ENCODE measurements around the gene RHBDF2.

RHBDF2 gene

GRCh38 chr17:76447931-76448652, 53.1 kb downstream of the RHBDF2 start:
- Histone ChIP-seq H3K9ac (ENCODE audit: low read depth, low read length) (no peak overlapping the region), H3K27me3 (ENCODE audit: control insufficient read depth, insufficient read depth, low read length) (no peaks in the 10 kb centered on the region), H3K4me1 (ENCODE audit: control insufficient read depth, insufficient read depth, low read length) (peaks cover 67% of the 10 kb centered on the region), H3K9me3 (ENCODE audit: control insufficient read depth, insufficient read depth, low read length) (no peaks in the 10 kb centered on the region), H3K27ac (ENCODE audit: low read depth, low read length) (no peak overlapping the region), H3K36me3 (ENCODE audit: control insufficient read depth, insufficient read depth, low read length) (no peaks in the 10 kb centered on the region), H3K4me3 (ENCODE audit: low read depth, low read length) (no peak overlapping the region)

DNA sequence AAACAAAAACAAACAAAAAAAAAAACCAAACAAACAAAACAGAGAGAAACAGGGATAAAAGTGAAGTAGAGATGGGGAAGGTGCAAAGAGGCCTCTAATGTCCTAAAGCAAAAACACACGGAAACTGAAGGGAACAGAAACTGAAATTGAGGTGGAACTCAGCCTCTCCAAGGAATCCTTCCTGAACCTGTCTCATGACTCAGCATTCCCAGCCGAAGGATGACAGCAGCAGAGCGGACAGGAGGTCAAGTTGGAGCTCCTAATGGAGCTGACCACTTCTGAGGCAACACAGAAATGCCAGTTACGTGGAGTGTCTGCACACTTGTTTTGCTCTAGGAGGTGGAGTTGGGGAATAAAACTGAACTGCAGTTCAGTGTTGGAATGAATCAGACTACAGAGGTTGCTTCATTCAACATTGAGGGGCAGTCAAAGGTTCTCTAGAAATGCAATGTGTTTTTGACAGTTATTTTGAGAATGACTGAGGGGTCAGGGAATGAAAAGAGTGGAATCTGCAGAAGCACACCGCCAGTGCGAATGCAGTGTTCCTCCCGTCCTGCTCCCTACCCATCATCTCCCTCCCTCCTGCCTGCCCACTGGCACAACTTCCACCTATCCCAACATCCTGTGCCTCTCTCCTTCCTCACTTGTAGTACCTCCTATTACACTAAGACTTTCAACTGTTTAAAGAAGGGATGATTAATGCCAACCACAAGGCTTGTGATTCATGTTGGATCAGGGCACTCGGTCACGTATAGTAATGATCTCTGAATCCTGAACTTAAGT, 54.6 kb downstream of the RHBDF2 start:
- H3K27me3 ChIP-seq (ENCODE audit: control insufficient read depth, insufficient read depth, low read length), result no peaks in the 10 kb centered on the region
- H3K27ac ChIP-seq (ENCODE audit: low read depth, low read length), result peak overlapping the region; percentile 84
- H3K36me3 ChIP-seq (ENCODE audit: control insufficient read depth, insufficient read depth, low read length), result no peaks in the 10 kb centered on the region
- peaks cover 76% of the 10 kb centered on the region for H3K4me1 ChIP-seq (ENCODE audit: control insufficient read depth, insufficient read depth, low read length)
- peak overlapping the region; percentile 17; the same call in 1 of the 2 replicates for H3K4me3 ChIP-seq (ENCODE audit: low read depth, low read length)
- no peaks in the 10 kb centered on the region for H3K9me3 ChIP-seq (ENCODE audit: control insufficient read depth, insufficient read depth, low read length)
- no peak overlapping the region for H3K9ac ChIP-seq (ENCODE audit: low read depth, low read length)

DNA sequence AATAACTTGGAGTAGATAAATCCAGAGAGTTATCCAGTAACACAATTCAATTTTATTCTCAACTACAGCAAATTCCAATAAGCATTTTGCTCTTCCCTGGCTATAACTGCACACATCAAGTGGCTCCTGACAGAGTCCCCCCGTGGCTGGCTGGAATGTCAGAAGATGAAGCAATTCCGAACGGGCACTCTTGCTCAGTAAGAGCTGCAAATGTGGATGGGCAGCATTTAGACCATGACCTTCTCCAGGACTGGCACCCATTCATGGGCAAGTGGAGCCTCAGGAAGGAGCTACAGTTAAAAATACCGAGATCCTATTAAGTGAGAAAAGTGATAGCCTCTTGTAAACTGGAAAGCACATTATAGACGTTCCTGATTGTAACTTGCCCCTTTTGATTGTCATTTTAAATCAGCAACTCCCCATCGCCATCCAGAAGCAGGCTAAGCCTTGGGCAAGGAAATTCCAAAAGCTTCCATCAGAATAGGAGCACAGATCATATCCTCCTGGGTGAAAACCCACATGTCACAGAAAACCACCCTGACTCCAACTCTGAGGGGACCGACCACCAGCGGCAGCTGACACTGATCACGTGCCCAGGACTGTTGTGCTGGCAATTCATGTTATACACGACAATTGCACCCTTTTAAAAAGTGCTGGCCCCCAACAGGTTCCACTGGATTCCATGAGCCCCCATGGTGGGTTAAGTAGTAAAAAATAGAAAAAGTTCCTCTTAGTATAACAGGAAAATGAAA, 55.4 kb downstream of the RHBDF2 start:
- H3K9me3 ChIP-seq (ENCODE audit: control insufficient read depth, insufficient read depth, low read length), result no peaks in the 10 kb centered on the region
- peak overlapping the region; percentile 84 for H3K27ac ChIP-seq (ENCODE audit: low read depth, low read length)
- no peaks in the 10 kb centered on the region for H3K27me3 ChIP-seq (ENCODE audit: control insufficient read depth, insufficient read depth, low read length)
- peak overlapping the region; percentile 24; the same call in 1 of the 2 replicates for H3K9ac ChIP-seq (ENCODE audit: low read depth, low read length)
- peak overlapping the region; percentile 23; the same call in 1 of the 2 replicates for H3K4me3 ChIP-seq (ENCODE audit: low read depth, low read length)
- no peaks in the 10 kb centered on the region for H3K36me3 ChIP-seq (ENCODE audit: control insufficient read depth, insufficient read depth, low read length)
- peaks cover 76% of the 10 kb centered on the region for H3K4me1 ChIP-seq (ENCODE audit: control insufficient read depth, insufficient read depth, low read length)

DNA sequence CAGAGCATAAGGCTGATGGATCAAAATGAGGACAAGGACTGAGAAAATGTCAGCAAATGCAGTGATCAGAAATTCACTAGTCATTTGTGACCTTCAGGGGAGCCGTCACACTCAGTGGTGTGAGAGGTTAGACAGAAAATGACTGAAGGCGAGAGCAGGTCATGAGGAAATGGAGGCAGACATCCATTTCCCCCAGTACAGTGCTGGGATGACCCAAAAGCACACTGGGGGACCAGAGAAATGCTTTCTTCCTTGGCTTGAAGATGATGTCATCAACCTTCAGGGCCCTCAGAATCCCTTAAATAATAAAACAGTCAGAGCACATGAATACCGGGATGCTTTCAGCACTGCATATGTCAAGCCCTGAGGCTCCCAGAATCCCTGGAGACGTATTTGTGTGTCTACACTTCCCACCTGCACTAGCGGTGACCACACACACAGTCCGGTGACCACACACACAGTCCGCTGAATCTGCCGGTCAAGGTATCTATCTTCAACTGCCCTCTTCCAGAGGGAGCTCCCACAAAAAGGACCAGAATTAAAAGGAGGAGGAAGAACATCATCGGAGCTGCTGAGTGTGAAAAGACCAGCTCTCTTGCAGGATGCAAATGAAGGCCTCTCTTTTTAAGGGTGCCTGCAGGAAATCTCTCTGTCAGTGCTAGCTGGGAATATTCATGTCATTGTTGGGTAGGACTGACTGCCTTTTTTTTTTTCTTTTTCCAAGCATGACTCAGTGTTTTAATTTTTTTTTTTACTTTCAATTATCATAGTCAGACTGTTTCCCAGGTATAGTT, 56.5 kb downstream of the RHBDF2 start:
- H3K27me3 ChIP-seq (ENCODE audit: control insufficient read depth, insufficient read depth, low read length), result no peaks in the 10 kb centered on the region
- H3K27ac ChIP-seq (ENCODE audit: low read depth, low read length), result peak overlapping the region; percentile 84
- peaks cover 76% of the 10 kb centered on the region for H3K4me1 ChIP-seq (ENCODE audit: control insufficient read depth, insufficient read depth, low read length)
- H3K9me3 ChIP-seq (ENCODE audit: control insufficient read depth, insufficient read depth, low read length), result no peaks in the 10 kb centered on the region
- peak overlapping the region; percentile 24; the same call in 1 of the 2 replicates for H3K9ac ChIP-seq (ENCODE audit: low read depth, low read length)
- no peaks in the 10 kb centered on the region for H3K36me3 ChIP-seq (ENCODE audit: control insufficient read depth, insufficient read depth, low read length)
- peak overlapping the region; percentile 9; the same call in 1 of the 2 replicates for H3K4me3 ChIP-seq (ENCODE audit: low read depth, low read length)

- Histone ChIP-seq H3K27me3 (ENCODE audit: control insufficient read depth, insufficient read depth, low read length) (no peaks in the 10 kb centered on the region), H3K9me3 (ENCODE audit: control insufficient read depth, insufficient read depth, low read length) (no peaks in the 10 kb centered on the region), H3K4me1 (ENCODE audit: control insufficient read depth, insufficient read depth, low read length) (peaks cover 77% of the 10 kb centered on the region), H3K27ac (ENCODE audit: low read depth, low read length) (no peak overlapping the region), H3K9ac (ENCODE audit: low read depth, low read length) (no peak overlapping the region), H3K4me3 (ENCODE audit: low read depth, low read length) (no peak overlapping the region), H3K36me3 (ENCODE audit: control insufficient read depth, insufficient read depth, low read length) (no peaks in the 10 kb centered on the region)
Measured at GRCh38 chr17:76442341-76443338, 58.6 kb downstream of the RHBDF2 start.

DNA sequence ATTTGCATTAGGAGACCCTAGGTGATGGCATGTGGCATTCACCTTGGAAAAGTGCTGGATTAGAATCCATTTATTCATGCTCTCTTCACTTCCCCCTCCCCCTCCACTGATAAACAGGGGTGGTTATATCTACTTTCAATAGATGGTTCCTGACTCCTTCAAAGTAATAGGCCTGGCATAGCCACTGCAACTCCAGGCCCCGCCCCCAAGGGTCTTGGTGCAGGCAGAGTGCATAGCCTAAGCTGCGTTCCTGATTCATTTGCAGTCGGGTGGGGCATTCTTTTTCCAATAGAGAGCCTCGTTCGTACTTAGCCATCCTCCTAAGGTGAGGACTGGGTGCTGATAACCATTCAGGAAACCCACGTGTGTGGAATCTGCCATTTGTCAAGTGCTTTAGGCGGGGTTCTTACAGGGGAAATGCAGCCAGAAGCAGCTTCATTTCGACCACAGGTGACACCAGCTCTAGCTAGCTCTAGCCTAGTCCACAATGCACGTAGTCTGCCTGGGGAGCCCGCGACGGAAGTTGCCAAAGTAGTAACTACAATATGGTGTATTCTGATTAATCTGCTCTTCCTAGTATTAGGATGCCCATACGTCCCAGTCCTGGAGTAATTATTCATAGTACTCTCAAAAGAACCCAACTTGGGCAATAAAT, 59.4 kb downstream of the RHBDF2 start:
- Histone ChIP-seq H3K9me3 (ENCODE audit: control insufficient read depth, insufficient read depth, low read length) (no peaks in the 10 kb centered on the region), H3K36me3 (ENCODE audit: control insufficient read depth, insufficient read depth, low read length) (no peaks in the 10 kb centered on the region), H3K9ac (ENCODE audit: low read depth, low read length) (no peak overlapping the region), H3K4me1 (ENCODE audit: control insufficient read depth, insufficient read depth, low read length) (peaks cover 69% of the 10 kb centered on the region), H3K27me3 (ENCODE audit: control insufficient read depth, insufficient read depth, low read length) (no peaks in the 10 kb centered on the region), H3K4me3 (ENCODE audit: low read depth, low read length) (no peak overlapping the region), H3K27ac (ENCODE audit: low read depth, low read length) (peak overlapping the region; percentile 70)

GRCh38 chr17:76440751-76441362, 60.4 kb downstream of the RHBDF2 start:
- no peaks in the 10 kb centered on the region for H3K9me3 ChIP-seq (ENCODE audit: control insufficient read depth, insufficient read depth, low read length)
- H3K4me3 ChIP-seq (ENCODE audit: low read depth, low read length), result no peak overlapping the region; the same call in 1 of the 2 replicates
- H3K36me3 ChIP-seq (ENCODE audit: control insufficient read depth, insufficient read depth, low read length), result no peaks in the 10 kb centered on the region
- H3K27me3 ChIP-seq (ENCODE audit: control insufficient read depth, insufficient read depth, low read length), result no peaks in the 10 kb centered on the region
- H3K4me1 ChIP-seq (ENCODE audit: control insufficient read depth, insufficient read depth, low read length), result peaks cover 59% of the 10 kb centered on the region
- H3K27ac ChIP-seq (ENCODE audit: low read depth, low read length), result peak overlapping the region; percentile 70
- H3K9ac ChIP-seq (ENCODE audit: low read depth, low read length), result no peak overlapping the region

GRCh38 chr17:76439314-76439928, 61.8 kb downstream of the RHBDF2 start:
- no peak overlapping the region for H3K9ac ChIP-seq (ENCODE audit: low read depth, low read length)
- H3K27me3 ChIP-seq (ENCODE audit: control insufficient read depth, insufficient read depth, low read length), result no peaks in the 10 kb centered on the region
- no peak overlapping the region for H3K4me3 ChIP-seq (ENCODE audit: low read depth, low read length)
- H3K27ac ChIP-seq (ENCODE audit: low read depth, low read length), result no peak overlapping the region
- H3K4me1 ChIP-seq (ENCODE audit: control insufficient read depth, insufficient read depth, low read length), result peaks cover 45% of the 10 kb centered on the region
- H3K36me3 ChIP-seq (ENCODE audit: control insufficient read depth, insufficient read depth, low read length), result peaks cover 1% of the 10 kb centered on the region
- no peaks in the 10 kb centered on the region for H3K9me3 ChIP-seq (ENCODE audit: control insufficient read depth, insufficient read depth, low read length)

- H3K27ac ChIP-seq (ENCODE audit: low read depth, low read length), result no peak overlapping the region
- H3K36me3 ChIP-seq (ENCODE audit: control insufficient read depth, insufficient read depth, low read length), result peaks cover 5% of the 10 kb centered on the region
- H3K4me1 ChIP-seq (ENCODE audit: control insufficient read depth, insufficient read depth, low read length), result peaks cover 40% of the 10 kb centered on the region
- H3K9ac ChIP-seq (ENCODE audit: low read depth, low read length), result no peak overlapping the region
- H3K27me3 ChIP-seq (ENCODE audit: control insufficient read depth, insufficient read depth, low read length), result no peaks in the 10 kb centered on the region
- H3K9me3 ChIP-seq (ENCODE audit: control insufficient read depth, insufficient read depth, low read length), result no peaks in the 10 kb centered on the region
- H3K4me3 ChIP-seq (ENCODE audit: low read depth, low read length), result no peak overlapping the region
Measured at GRCh38 chr17:76438906-76439305, 62.3 kb downstream of the RHBDF2 start.

Data from HUES48 (cell line).